ENCODE results near the gene LINGO1. TPM values are rescaled to one million over a fixed set of nuclear protein-coding genes. Genes with fewer than 3 reads are reported as not detected.

The LINGO1 gene
- total RNA-seq, 1 experiment from 2014 or later = not detected

GRCh38 chr15:77610731-77611130, 22.0 kb downstream of the LINGO1 start:
- DNase-seq (ENCODE audit: low read depth in 1 of 2, low spot score in 2 of 2) = no peak
- Histone ChIP-seq H3K27ac (no peak overlapping the region), H3K27me3 (replicated peaks) (no peaks in the 10 kb centered on the region), H3K36me3 (no peaks in the 10 kb centered on the region), H3K9me3 (replicated peaks) (no peaks in the 10 kb centered on the region), H3K4me3 (no peak overlapping the region), H3K4me1 (replicated peaks) (no peaks in the 10 kb centered on the region)

GRCh38 chr15:77609558-77609957, 23.2 kb downstream of the LINGO1 start:
- Histone ChIP-seq H3K9me3 (replicated peaks) (no peaks in the 10 kb centered on the region), H3K36me3 (no peaks in the 10 kb centered on the region), H3K27me3 (replicated peaks) (no peaks in the 10 kb centered on the region), H3K4me1 (replicated peaks) (no peaks in the 10 kb centered on the region; the same call in 1 of the 2 replicates), H3K27ac (no peak overlapping the region), H3K4me3 (no peak overlapping the region)
- no peak for DNase-seq (ENCODE audit: low read depth in 1 of 2, low spot score in 2 of 2)

- Histone ChIP-seq H3K27ac (no peak overlapping the region), H3K27me3 (replicated peaks) (no peaks in the 10 kb centered on the region), H3K36me3 (no peaks in the 10 kb centered on the region), H3K4me1 (replicated peaks) (no peaks in the 10 kb centered on the region; the same call in 1 of the 2 replicates), H3K9me3 (replicated peaks) (no peaks in the 10 kb centered on the region), H3K4me3 (no peak overlapping the region)
- DNase-seq (ENCODE audit: low read depth in 1 of 2, low spot score in 2 of 2) = no peak
These were observed 23.9 kb downstream of the LINGO1 start for GRCh38 chr15:77608774-77609173.

- DNase-seq (ENCODE audit: low read depth in 1 of 2, low spot score in 2 of 2) = no peak
- Histone ChIP-seq H3K4me3 (no peak overlapping the region), H3K4me1 (replicated peaks) (no peaks in the 10 kb centered on the region; the same call in 1 of the 2 replicates), H3K27ac (no peak overlapping the region), H3K36me3 (no peaks in the 10 kb centered on the region), H3K9me3 (replicated peaks) (no peaks in the 10 kb centered on the region), H3K27me3 (replicated peaks) (no peaks in the 10 kb centered on the region)
These were observed 24.8 kb downstream of the LINGO1 start for GRCh38 chr15:77607894-77608261.

- Histone ChIP-seq H3K36me3 (no peaks in the 10 kb centered on the region), H3K4me1 (replicated peaks) (no peaks in the 10 kb centered on the region; the same call in 1 of the 2 replicates), H3K27me3 (replicated peaks) (no peaks in the 10 kb centered on the region), H3K9me3 (replicated peaks) (no peaks in the 10 kb centered on the region), H3K4me3 (no peak overlapping the region), H3K27ac (no peak overlapping the region)
- DNase-seq (ENCODE audit: low read depth in 1 of 2, low spot score in 2 of 2) = no peak
These were observed 25.4 kb downstream of the LINGO1 start for GRCh38 chr15:77607111-77607893.

GRCh38 chr15:77606142-77607034, 26.3 kb downstream of the LINGO1 start:
- no peaks in the 10 kb centered on the region; the same call in 1 of the 2 replicates for H3K4me1 ChIP-seq (replicated peaks)
- H3K36me3 ChIP-seq = no peaks in the 10 kb centered on the region
- H3K9me3 ChIP-seq (replicated peaks) = no peaks in the 10 kb centered on the region
- DNase-seq (ENCODE audit: low read depth in 1 of 2, low spot score in 2 of 2) = no peak
- no peak overlapping the region for H3K4me3 ChIP-seq
- H3K27me3 ChIP-seq (replicated peaks) = no peaks in the 10 kb centered on the region
- H3K27ac ChIP-seq = no peak overlapping the region

GRCh38 chr15:77605547-77605946, 27.2 kb downstream of the LINGO1 start:
- Histone ChIP-seq H3K36me3 (no peaks in the 10 kb centered on the region), H3K27ac (no peak overlapping the region), H3K9me3 (replicated peaks) (no peaks in the 10 kb centered on the region), H3K4me3 (no peak overlapping the region), H3K27me3 (replicated peaks) (no peaks in the 10 kb centered on the region), H3K4me1 (replicated peaks) (no peaks in the 10 kb centered on the region; the same call in 1 of the 2 replicates)
- no peak for DNase-seq (ENCODE audit: low read depth in 1 of 2, low spot score in 2 of 2)

GRCh38 chr15:77604973-77605372, 27.7 kb downstream of the LINGO1 start:
- Histone ChIP-seq H3K4me1 (replicated peaks) (no peaks in the 10 kb centered on the region; the same call in none of the 2 replicates), H3K36me3 (no peaks in the 10 kb centered on the region), H3K27me3 (replicated peaks) (no peaks in the 10 kb centered on the region), H3K9me3 (replicated peaks) (no peaks in the 10 kb centered on the region), H3K27ac (no peak overlapping the region), H3K4me3 (no peak overlapping the region)
- DNase-seq (ENCODE audit: low read depth in 1 of 2, low spot score in 2 of 2) = no peak

- no peaks in the 10 kb centered on the region for H3K9me3 ChIP-seq (replicated peaks)
- no peak overlapping the region for H3K4me3 ChIP-seq
- H3K4me1 ChIP-seq (replicated peaks) = no peaks in the 10 kb centered on the region; the same call in none of the 2 replicates
- no peaks in the 10 kb centered on the region for H3K36me3 ChIP-seq
- H3K27ac ChIP-seq = no peak overlapping the region
- DNase-seq (ENCODE audit: low read depth in 1 of 2, low spot score in 2 of 2) = no peak
- H3K27me3 ChIP-seq (replicated peaks) = no peaks in the 10 kb centered on the region
These were observed 28.9 kb downstream of the LINGO1 start for GRCh38 chr15:77603611-77604336.

- H3K4me1 ChIP-seq (replicated peaks) = peaks cover 7% of the 10 kb centered on the region
- DNase-seq (ENCODE audit: low read depth in 1 of 2, low spot score in 2 of 2) = no peak
- no peaks in the 10 kb centered on the region for H3K27me3 ChIP-seq (replicated peaks)
- H3K9me3 ChIP-seq (replicated peaks) = no peaks in the 10 kb centered on the region
- no peaks in the 10 kb centered on the region for H3K36me3 ChIP-seq
- H3K27ac ChIP-seq = no peak overlapping the region
- H3K4me3 ChIP-seq = no peak overlapping the region
These were observed 29.9 kb downstream of the LINGO1 start for GRCh38 chr15:77602800-77603199.

- Histone ChIP-seq H3K4me1 (replicated peaks) (peaks cover 19% of the 10 kb centered on the region), H3K27me3 (replicated peaks) (no peaks in the 10 kb centered on the region), H3K9me3 (replicated peaks) (no peaks in the 10 kb centered on the region), H3K36me3 (no peaks in the 10 kb centered on the region), H3K27ac (no peak overlapping the region), H3K4me3 (no peak overlapping the region)
- DNase-seq (ENCODE audit: low read depth in 1 of 2, low spot score in 2 of 2) = no peak
These were observed 32.8 kb downstream of the LINGO1 start for GRCh38 chr15:77599899-77600298.

- no peaks in the 10 kb centered on the region for H3K36me3 ChIP-seq
- H3K4me1 ChIP-seq (replicated peaks) = peaks cover 19% of the 10 kb centered on the region
- no peak overlapping the region for H3K27ac ChIP-seq
- DNase-seq (ENCODE audit: low read depth in 1 of 2, low spot score in 2 of 2) = no peak
- no peaks in the 10 kb centered on the region for H3K9me3 ChIP-seq (replicated peaks)
- no peaks in the 10 kb centered on the region for H3K27me3 ChIP-seq (replicated peaks)
- no peak overlapping the region for H3K4me3 ChIP-seq
These were observed 33.4 kb downstream of the LINGO1 start for GRCh38 chr15:77599357-77599756.

GRCh38 chr15:77598644-77599043, 34.1 kb downstream of the LINGO1 start:
- Histone ChIP-seq H3K27me3 (replicated peaks) (no peaks in the 10 kb centered on the region), H3K4me1 (replicated peaks) (peaks cover 19% of the 10 kb centered on the region), H3K27ac (no peak overlapping the region), H3K9me3 (replicated peaks) (no peaks in the 10 kb centered on the region), H3K4me3 (no peak overlapping the region), H3K36me3 (no peaks in the 10 kb centered on the region)
- no peak for DNase-seq (ENCODE audit: low read depth in 1 of 2, low spot score in 2 of 2)

Measured in SJSA1 (cell line).